VCaP (cell line): ENCODE results near the gene OPN4.
A peak's percentile ranks its signal among the peaks of the same experiment; 100 is the strongest.

ENCODE experiments used
- H3K27ac ChIP-seq: fragments of 450-650 bp; 2 replicates; pipeline ENCODE4 v1.5.1; 2017
- TF ChIP-seq, protein P1 (sequence below): fragments of 450-650 bp; conservative IDR thresholded peaks from 2 replicates; pipeline ENCODE4 v1.5.1; 2017; ENCODE audit warnings: mild to moderate bottlenecking, moderate library complexity

OPN4 gene

GRCh38 chr10:86648704-86649427 is 5.5 kb upstream of the OPN4 start:
- TF ChIP-seq, protein P1, sequence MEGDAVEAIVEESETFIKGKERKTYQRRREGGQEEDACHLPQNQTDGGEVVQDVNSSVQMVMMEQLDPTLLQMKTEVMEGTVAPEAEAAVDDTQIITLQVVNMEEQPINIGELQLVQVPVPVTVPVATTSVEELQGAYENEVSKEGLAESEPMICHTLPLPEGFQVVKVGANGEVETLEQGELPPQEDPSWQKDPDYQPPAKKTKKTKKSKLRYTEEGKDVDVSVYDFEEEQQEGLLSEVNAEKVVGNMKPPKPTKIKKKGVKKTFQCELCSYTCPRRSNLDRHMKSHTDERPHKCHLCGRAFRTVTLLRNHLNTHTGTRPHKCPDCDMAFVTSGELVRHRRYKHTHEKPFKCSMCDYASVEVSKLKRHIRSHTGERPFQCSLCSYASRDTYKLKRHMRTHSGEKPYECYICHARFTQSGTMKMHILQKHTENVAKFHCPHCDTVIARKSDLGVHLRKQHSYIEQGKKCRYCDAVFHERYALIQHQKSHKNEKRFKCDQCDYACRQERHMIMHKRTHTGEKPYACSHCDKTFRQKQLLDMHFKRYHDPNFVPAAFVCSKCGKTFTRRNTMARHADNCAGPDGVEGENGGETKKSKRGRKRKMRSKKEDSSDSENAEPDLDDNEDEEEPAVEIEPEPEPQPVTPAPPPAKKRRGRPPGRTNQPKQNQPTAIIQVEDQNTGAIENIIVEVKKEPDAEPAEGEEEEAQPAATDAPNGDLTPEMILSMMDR: no peak
- H3K27ac ChIP-seq: peak overlapping the region; percentile 16; the same call in 1 of the 2 replicates

DNA sequence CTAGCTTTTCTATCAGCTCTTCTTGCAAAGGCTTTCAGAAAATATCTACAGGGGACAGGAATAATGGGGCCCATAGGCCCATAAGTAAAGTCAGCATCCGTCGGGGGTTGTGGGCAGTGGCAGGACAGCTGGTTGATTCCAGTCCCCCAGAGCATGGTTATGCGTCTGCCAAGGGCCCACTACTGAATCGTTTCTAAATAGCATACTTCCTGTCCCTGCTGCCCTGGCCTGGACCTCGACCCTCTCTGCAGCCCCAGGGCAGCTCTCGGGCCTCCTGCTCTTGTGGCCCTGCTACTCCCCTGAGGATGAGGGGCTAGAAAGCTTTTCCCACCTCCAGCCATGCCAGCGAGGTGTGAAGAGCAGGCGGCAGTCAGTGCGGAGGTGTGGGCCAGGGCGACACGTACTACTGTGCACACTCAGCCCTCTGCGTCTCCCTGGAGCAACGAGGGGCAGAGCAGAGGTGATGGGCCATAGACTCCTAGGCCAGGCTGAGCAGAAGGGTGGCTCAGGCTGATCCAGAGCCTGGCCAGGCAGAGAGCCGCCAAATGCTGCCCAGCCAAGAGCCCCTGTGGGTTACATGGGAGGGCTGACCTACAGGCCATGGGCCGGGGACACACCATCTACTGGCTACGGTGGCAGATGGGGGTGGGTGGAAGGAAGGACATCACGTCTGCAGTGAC is 4.7 kb upstream of the OPN4 start:
- H3K27ac ChIP-seq: peak overlapping the region; percentile 16; the same call in 1 of the 2 replicates
- TF ChIP-seq, protein P1: no peak

GRCh38 chr10:86650151-86650550 is 4.2 kb upstream of the OPN4 start:
- H3K27ac ChIP-seq: no peak overlapping the region; the same call in 1 of the 2 replicates

DNA sequence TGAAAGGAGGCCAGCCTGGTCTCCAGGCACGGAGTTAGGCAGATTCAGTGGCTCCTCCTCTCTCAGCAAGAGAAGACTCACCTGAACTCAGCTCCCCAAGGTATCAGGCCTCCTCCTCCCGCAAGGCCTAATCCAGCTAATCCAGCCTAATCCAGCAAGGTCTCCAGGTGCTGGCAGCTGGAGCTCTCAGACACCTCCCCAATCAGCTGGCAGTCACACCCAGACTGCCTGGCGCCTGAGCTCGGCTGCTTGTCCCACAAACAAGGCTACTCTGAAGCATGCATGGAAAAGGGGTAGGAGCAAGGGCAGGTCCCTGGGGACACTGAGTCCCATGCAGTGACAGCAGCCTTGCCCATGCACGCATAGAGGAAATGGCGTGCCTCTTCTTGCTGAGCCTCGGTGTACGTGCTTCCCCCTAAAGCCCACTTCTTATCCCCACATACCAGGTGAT is 3.3 kb upstream of the OPN4 start:
- TF ChIP-seq, protein P1: no peak
- H3K27ac ChIP-seq: no peak overlapping the region

More at GRCh38 chr10:86650151-86650550, 4.2 kb upstream of the OPN4 start:
- TF ChIP-seq, protein P1: no peak

DNA sequence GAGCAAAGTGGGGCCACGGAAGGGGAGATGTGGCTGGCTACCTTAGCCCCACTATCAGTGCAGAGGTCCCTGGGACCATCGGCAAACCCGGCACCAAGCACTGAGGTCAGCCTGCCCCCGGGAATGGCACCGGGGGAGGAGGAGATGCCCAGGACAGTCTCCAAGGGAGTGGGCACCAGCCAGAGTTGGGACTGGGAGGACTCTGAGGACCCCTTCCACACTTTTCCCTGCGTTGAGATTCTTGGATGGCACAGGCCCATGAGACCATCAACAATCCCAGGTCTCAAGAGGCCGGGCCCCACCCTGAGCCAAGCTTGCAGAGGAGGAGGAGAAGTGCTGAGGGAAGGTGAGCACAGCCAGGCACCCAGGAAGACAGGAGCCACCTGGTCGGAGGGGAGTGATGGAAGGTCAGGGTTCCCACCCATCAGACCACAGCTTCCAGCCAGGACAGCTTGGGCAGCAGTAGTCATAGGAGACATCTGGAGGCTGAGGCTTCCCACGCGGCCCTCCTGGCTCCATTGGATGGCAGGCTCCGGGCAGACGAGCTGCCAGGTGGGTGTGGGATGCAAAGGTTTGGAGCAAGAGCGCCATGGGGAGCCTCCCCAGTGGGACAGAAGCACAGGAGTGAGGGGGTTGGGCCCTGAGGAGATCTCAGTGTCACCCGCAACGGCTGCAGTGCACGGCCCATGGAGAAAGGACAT is 2.6 kb upstream of the OPN4 start:
- H3K27ac ChIP-seq: no peak overlapping the region
- TF ChIP-seq, protein P1: no peak

DNA sequence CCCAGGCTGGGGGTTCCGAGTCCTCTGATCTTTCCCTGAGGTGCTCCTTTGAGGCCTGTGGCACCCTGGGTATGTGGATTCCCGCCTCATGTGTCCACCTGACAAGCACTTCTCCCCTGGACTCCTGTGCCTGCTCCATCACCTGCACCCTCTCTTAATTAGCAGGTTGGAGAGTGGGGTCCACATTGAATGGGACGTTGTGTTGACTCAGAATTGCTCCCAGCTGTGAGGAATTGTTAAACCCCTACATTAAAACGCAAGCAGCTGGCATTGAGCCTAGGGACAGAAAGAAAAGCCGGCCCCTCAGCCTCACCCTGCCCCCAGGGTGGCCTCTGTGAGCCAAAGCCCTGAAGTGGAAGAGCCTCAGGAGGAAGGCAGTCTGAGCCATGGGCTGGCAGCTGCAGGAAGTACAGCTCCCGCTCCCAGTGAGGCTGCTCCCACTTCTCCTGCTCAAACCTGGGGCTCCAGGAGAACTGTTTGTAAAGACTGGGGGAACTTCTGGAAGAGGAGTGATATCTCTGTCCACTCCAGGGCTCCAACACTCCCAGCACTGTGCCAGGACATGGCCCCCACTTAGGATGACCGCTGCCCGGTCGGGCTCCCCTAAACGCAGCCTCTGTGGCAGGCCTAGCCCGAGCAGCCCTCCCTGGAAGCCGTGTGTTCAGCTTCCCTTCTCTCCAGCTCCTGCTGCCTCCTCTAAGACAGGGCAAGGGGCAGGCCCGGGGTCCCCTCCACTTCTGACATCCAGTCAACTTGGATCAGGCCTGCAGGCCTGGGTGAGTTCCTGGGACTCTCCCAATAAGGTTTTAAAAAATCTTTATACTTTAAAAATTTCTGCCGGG is 1.8 kb upstream of the OPN4 start:
- TF ChIP-seq, protein P1: no peak
- H3K27ac ChIP-seq: no peak overlapping the region
